HEK293 (cell line): ENCODE data around the gene ZNF322.

Source experiments
- CTCF ChIP-seq: fragments of 450-650 bp; formaldehyde crosslinking; IDR thresholded peaks from 2 replicates; pipeline ENCODE4 v1.5.1; 2016; ENCODE audit warnings: missing biosample characterization, missing genetic modification characterization
- PRDM1 ChIP-seq: fragments of 450-650 bp; formaldehyde crosslinking; IDR thresholded peaks from 2 replicates; pipeline ENCODE4; 2016; ENCODE audit warnings: missing biosample characterization, missing genetic modification characterization
- ZBTB1 ChIP-seq: fragments of 450-650 bp; formaldehyde crosslinking; IDR thresholded peaks from 2 replicates; pipeline ENCODE4 v1.5.1; 2016; ENCODE audit warnings: missing biosample characterization, missing genetic modification characterization
- ZNF121 ChIP-seq: fragments of 450-650 bp; formaldehyde crosslinking; IDR thresholded peaks from 2 replicates; pipeline ENCODE4 v1.5.1; 2016; ENCODE audit warnings: missing biosample characterization, missing genetic modification characterization
- ZNF146 ChIP-seq: fragments of 450-650 bp; formaldehyde crosslinking; IDR thresholded peaks from 2 replicates; pipeline ENCODE4 v1.5.1; 2016; ENCODE audit warnings: missing biosample characterization, missing genetic modification characterization
- ZNF239 ChIP-seq: fragments of 450-650 bp; formaldehyde crosslinking; IDR thresholded peaks from 2 replicates; pipeline ENCODE4 v1.5.1; 2016; ENCODE audit warnings: missing biosample characterization, missing genetic modification characterization
- ZNF521 ChIP-seq: fragments of 450-650 bp; formaldehyde crosslinking; IDR thresholded peaks from 2 replicates; pipeline ENCODE4 v1.5.1; 2017; ENCODE audit warnings: missing biosample characterization, mild to moderate bottlenecking, missing genetic modification characterization
- ZNF768 ChIP-seq: fragments of 450-650 bp; formaldehyde crosslinking; IDR thresholded peaks from 2 replicates; pipeline ENCODE4 v1.5.1; 2018; ENCODE audit warnings: missing biosample characterization, mild to moderate bottlenecking, missing genetic modification characterization

DNA sequence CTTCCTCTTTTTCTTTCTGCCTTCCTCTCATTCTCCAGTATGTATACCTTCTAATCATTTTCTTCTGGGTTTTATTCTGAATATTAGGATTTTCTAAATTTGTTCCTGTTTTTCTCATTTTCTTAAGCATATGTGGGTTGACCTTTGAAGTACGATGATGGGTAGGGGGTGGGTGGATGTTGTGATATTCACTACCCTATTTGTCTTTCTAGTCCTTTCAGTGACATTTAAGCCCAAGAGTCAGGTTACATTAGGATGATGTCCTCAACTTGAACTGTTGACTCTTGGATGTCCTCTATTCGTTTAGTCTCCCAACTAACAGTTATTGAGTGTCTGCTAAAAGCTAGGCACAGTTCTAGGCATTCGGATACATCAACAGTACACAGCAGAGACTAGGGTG is 55.5 kb downstream of the ZNF322 start:
- TF ChIP-seq ZBTB1 (no peak), CTCF (no peak), ZNF521 (tag by site-specific recombination) (no peak), ZNF239 (tag by site-specific recombination) (no peak), ZNF146 (tag by site-specific recombination) (no peak), PRDM1 (tag by site-specific recombination) (no peak), ZNF768 (no peak), ZNF121 (tag by site-specific recombination) (no peak)
